GM12878 (cell line): ENCODE results near the gene IARS2. TPM values are rescaled to one million over a fixed set of nuclear protein-coding genes. Genes with fewer than 3 reads are reported as not detected.

Experiments
- ATAC-seq: fragments of 200-7000 bp; cut with Tn5 transposase; 3 replicates; pipeline ENCODE4 v1.9.1; 2020; ENCODE audit warnings: mild to moderate bottlenecking, moderate library complexity
- BruUV-seq: library from RNA; stranded (reverse); fragments of 400-500 nt; replicated peaks from 2 replicates; lab custom pipeline; 2021; lab: Mats Ljungman, UMichigan
- CTCF ChIA-PET: fragments of 300-600 bp; sonication (Branson Sonifier 250); formaldehyde crosslinking; extraction: SDS; loops from one replicate; lab custom pipeline; 2021; ENCODE audit warnings: inconsistent platforms; lab: Yijun Ruan, JAX
- POLR2A ChIA-PET: fragments of 350-600 bp; formaldehyde crosslinking; extraction: SDS; loops from one replicate; lab custom pipeline; 2021; ENCODE audit warnings: inconsistent platforms; lab: Charles Lee
- RAD21 ChIA-PET: fragments of 300-600 bp; sonication (Branson Sonifier 250); formaldehyde crosslinking; loops from one replicate; lab custom pipeline; 2023; ENCODE audit warnings: antibody characterized with exemption; ENCODE audit not compliant: unreplicated experiment; lab: Charles Lee
- SMC1A ChIA-PET: fragments of 300-600 bp; sonication (Branson Sonifier 250); formaldehyde crosslinking; loops from one replicate; lab custom pipeline; 2023; ENCODE audit not compliant: unreplicated experiment, uncharacterized antibody; lab: Charles Lee
- DNase-seq: peaks from one replicate; pipeline ENCODE4 v3.0.0-alpha.2; 2011; ENCODE audit warnings: low read depth, low spot score
- FAIRE-seq: peaks from 3 replicates; lab custom pipeline; 2011; peaks lifted over from hg19 to GRCh38; lab: Jason Lieb, UNC
- H2AFZ ChIP-seq: 2 replicates; pipeline ENCODE4 v1.6.0; 2011; ENCODE audit warnings: low read depth, low read length, control low read depth; ENCODE audit not compliant: control insufficient read depth
- H3K27ac ChIP-seq: 2 replicates; pipeline ENCODE4 v1.5.1; 2011; ENCODE audit warnings: control low read depth; ENCODE audit not compliant: control insufficient read depth, insufficient read depth
- H3K27me3 ChIP-seq, 2 experiments: replicated peaks in 1 of 2; 2 replicates each; pipeline versions ENCODE4 v1.6.0 to v1.6.1; 2011; ENCODE audit warnings: low read length in 1 of 2; ENCODE audit not compliant: control insufficient read depth in 2 of 2, insufficient read depth in 2 of 2
- H3K36me3 ChIP-seq, 2 experiments: 2 replicates each; pipeline ENCODE4 v1.5.1; 2011; ENCODE audit warnings: low read length in 1 of 2; ENCODE audit not compliant: control insufficient read depth in 2 of 2, insufficient read depth in 2 of 2
- H3K4me1 ChIP-seq: 2 replicates; pipeline ENCODE4 v1.6.1; 2011; ENCODE audit warnings: mild to moderate bottlenecking, low read length, moderate library complexity, mixed read lengths; ENCODE audit not compliant: control insufficient read depth, insufficient read depth
- H3K4me2 ChIP-seq: 2 replicates; pipeline ENCODE4 v1.6.0; 2011; ENCODE audit warnings: control low read depth; ENCODE audit not compliant: control insufficient read depth, insufficient read depth
- H3K4me3 ChIP-seq: fragments of 200-600 bp; sonication (generic); 2 replicates; pipeline ENCODE4 v1.5.1; 2016
- H3K79me2 ChIP-seq: 2 replicates; pipeline ENCODE4 v1.6.0; 2011; ENCODE audit warnings: low read length; ENCODE audit not compliant: control insufficient read depth, insufficient read depth
- H3K9ac ChIP-seq: 2 replicates; pipeline ENCODE4 v1.8.0; 2011; ENCODE audit warnings: low read length, control low read depth, mixed read lengths; ENCODE audit not compliant: control insufficient read depth, insufficient read depth
- H3K9me3 ChIP-seq: replicated peaks from 3 replicates; pipeline ENCODE4 v1.5.1; 2011; ENCODE audit warnings: mild to moderate bottlenecking, low read length; ENCODE audit not compliant: control insufficient read depth, insufficient read depth
- H4K20me1 ChIP-seq: 2 replicates; pipeline ENCODE4 v1.6.0; 2011; ENCODE audit not compliant: control insufficient read depth, insufficient read depth
- BCL11A ChIP-seq: IDR thresholded peaks from 2 replicates; pipeline ENCODE4 v1.6.1; 2011; ENCODE audit warnings: low read depth, low read length
- ZNF24 ChIP-seq: fragments of 450-650 bp; IDR thresholded peaks from 2 replicates; pipeline ENCODE4 v1.6.1; 2017; ENCODE audit warnings: antibody characterized with exemption, mild to moderate bottlenecking
- ZZZ3 ChIP-seq: IDR thresholded peaks from 2 replicates; pipeline ENCODE4 v1.6.1; 2011; ENCODE audit warnings: low read depth; ENCODE audit not compliant: control insufficient read depth, insufficient read length
- WGBS: methylation state at CpG from one replicate; pipeline ENCODE4 v1.1.6; 2016; ENCODE audit warnings: low lambda C conversion rate; ENCODE audit not compliant: insufficient replicate concordance, insufficient coverage; ENCODE audit errors: missing lambda C conversion rate; 5-methylcytosine and 5-hydroxymethylcytosine counted together
- in situ Hi-C: fragments of 300-500 bp; cut with MboI; formaldehyde crosslinking; loops from 9 replicates; pipeline ENCODE4 v1.14.3; 2018; ENCODE audit warnings: mixed read lengths
- intact Hi-C: fragments of 100-400 bp; cut with micrococcal nuclease; formaldehyde crosslinking; loops from one replicate; pipeline ENCODE4 v1.14.2; 2022; ENCODE audit not compliant: unreplicated experiment
- polyA plus RNA-seq, 11 experiments: library from polyadenylated mRNA; depleted of rRNA in 4 of 11; unstranded in 6 of 11; stranded (reverse) in 5 of 11; fragments of >200 nt; fragmentation: Nextera tagmentation in 4 of 11; fragmentation: Illumina TruSeq in 1 of 11; extraction: Ambion mirVana in 4 of 11; extraction: Trizol in 1 of 11; gene quantifications; 1 replicate in 1 of 11; 2 replicates in 10 of 11; pipeline versions ENCODE4 v1.2.1 to v1.2.3, GENCODE V29; 2011 to 2016; ENCODE audit warnings: inconsistent platforms in 2 of 11, missing spikeins in 2 of 11, low read depth in 1 of 11
- total RNA-seq, 4 experiments: library from RNA; depleted of rRNA in 3 of 4; stranded (reverse); fragments of >200 nt in 3 of 4; fragmentation: Illumina TruSeq in 1 of 4; extraction: Trizol in 1 of 4; gene quantifications; 2 replicates each; pipeline versions ENCODE4 v1.2.1 to v1.2.3, GENCODE V29; 2013 to 2021

The IARS2 gene
- total and polyA plus RNA-seq, 10 of the 15 experiments (the other 5 are each of a cell fraction or from before 2014, with no cell fraction given), result 23.7 to 100 (median 66.8) TPM

DNA sequence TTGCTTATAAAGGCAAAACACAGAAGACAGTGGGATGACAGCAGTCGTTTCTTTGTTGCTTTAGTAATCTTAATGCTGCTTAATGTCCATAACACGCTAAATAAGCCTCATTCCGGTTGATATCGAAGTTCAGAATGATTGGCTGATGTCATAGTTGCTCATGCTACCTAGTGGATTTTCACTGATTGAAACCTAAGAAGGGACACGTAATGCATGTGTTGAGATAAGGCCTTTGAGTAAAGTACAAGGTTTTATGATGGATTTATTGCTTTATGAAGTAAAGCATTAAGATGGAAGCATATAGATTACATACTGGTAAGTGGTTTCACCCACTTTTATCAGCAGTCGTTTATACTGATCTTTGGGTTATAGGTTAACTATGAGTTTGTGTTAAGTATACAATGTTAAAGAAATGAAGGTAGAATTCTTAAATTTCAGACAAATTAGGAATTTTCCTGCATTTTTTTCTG lies 25.1 kb downstream of the IARS2 start:
- no peak overlapping the region for H3K4me3 ChIP-seq
- ChIA-PET POLR2A (no interaction called here), RAD21 (no interaction called here), CTCF (no interaction called here), SMC1A (no interaction called here)
- no peak for DNase-seq
- intact Hi-C loops, result no loop called here
- H3K9ac ChIP-seq, result no peak overlapping the region
- no peak overlapping the region for H2AFZ ChIP-seq
- 88% methylated on average over 6 of the region's 6 CpGs for WGBS
- no peaks in the 10 kb centered on the region for H3K79me2 ChIP-seq
- H3K9me3 ChIP-seq, result no peaks in the 10 kb centered on the region
- no peak overlapping the region for H3K4me2 ChIP-seq
- no peaks in the 10 kb centered on the region for H3K27me3 ChIP-seq
- no TSS peak for BruUV-seq
- no peaks in the 10 kb centered on the region for H3K4me1 ChIP-seq
- H4K20me1 ChIP-seq, result no peaks in the 10 kb centered on the region
- no peak for FAIRE-seq
- ATAC-seq, result no peak
- TF ChIP-seq BCL11A (no peak), ZNF24 (no peak)
- no peaks in the 10 kb centered on the region; a peak in 1 of 4 replicates for H3K36me3 ChIP-seq
- in situ Hi-C loops, result no loop called here
- no peak overlapping the region for H3K27ac ChIP-seq

GRCh38 chr1:220121791-220122530 lies 28.0 kb downstream of the IARS2 start:
- peaks cover 0 to 2% of the 10 kb centered on the region in 2 experiments; a peak in 1 of 4 replicates for H3K36me3 ChIP-seq
- H2AFZ ChIP-seq, result no peak overlapping the region
- POLR2A ChIA-PET, result interaction anchor here (1.0 kb wide), 1 partner anchor 22 kb away, joined by 3 read pairs; no protein-coding TSS in a partner anchor
- RAD21 ChIA-PET, result no interaction called here
- WGBS, result 77% methylated on average over 8 of the region's 8 CpGs
- intact Hi-C loops, result loop anchor here (5.0 kb wide), 1 partner anchor 130 kb away; no protein-coding TSS in a partner anchor
- in situ Hi-C loops, result no loop called here
- ATAC-seq, result no peak
- H3K9me3 ChIP-seq, result no peaks in the 10 kb centered on the region
- CTCF ChIA-PET, result interaction anchor here (1.0 to 7.3 kb wide), 3 partner anchors 9 to 23 kb away, joined by 6 to 54 read pairs (median 6); no protein-coding TSS in a partner anchor
- no peak overlapping the region for H3K9ac ChIP-seq
- no peak overlapping the region for H3K27ac ChIP-seq
- no peak for DNase-seq
- FAIRE-seq, result no peak
- no peaks in the 10 kb centered on the region for H4K20me1 ChIP-seq
- no peaks in the 10 kb centered on the region for H3K4me1 ChIP-seq
- H3K79me2 ChIP-seq, result no peaks in the 10 kb centered on the region
- H3K4me2 ChIP-seq, result no peak overlapping the region
- no peak overlapping the region for H3K4me3 ChIP-seq
- SMC1A ChIA-PET, result interaction anchor here (1.7 kb wide), 1 partner anchor 9 kb away, joined by 4 read pairs; no protein-coding TSS in a partner anchor
- TF ChIP-seq ZZZ3, result no peak
- no peak for TF ChIP-seq ZNF24
- BruUV-seq, result no TSS peak
- no peaks in the 10 kb centered on the region for H3K27me3 ChIP-seq
